ENCODE data around the gene CFAP221. TPM values are rescaled to one million over a fixed set of nuclear protein-coding genes. Genes with fewer than 3 reads are reported as not detected.

The CFAP221 gene
- total and polyA plus RNA-seq, 12 donors = 0.14 to 2.5 (median 1.4) TPM; not detected in 1

GRCh38 chr2:119525614-119526013, 18.6 kb upstream of the CFAP221 start:
- intact Hi-C loops (cut with DNase I) = loop anchor here in 1 of 10 donors (10.0 kb wide), 1 partner anchor 129 kb away; no protein-coding TSS in a partner anchor
- no peaks in the 10 kb centered on the region for H3K36me3 ChIP-seq
- peaks cover 8 to 67% (median 47%) of the 10 kb centered on the region in 7 donors for H3K27me3 ChIP-seq
- H3K4me1 ChIP-seq = peaks cover 0 to 9% (median 0%) of the 10 kb centered on the region in 9 donors
- H3K9me3 ChIP-seq = no peaks in the 10 kb centered on the region
- no peak overlapping the region for H3K4me3 ChIP-seq
- DNase-seq (no peak), ATAC-seq (no peak)
- no peak overlapping the region for H3K27ac ChIP-seq
- WGBS, 2 donors = 80 to 85% methylated on average over 4 of the region's 4 CpGs
- TF ChIP-seq CTCF (IDR thresholded peaks at IDR 0.05) = no peak

GRCh38 chr2:119527999-119528398, 16.2 kb upstream of the CFAP221 start:
- ATAC-seq (no peak), DNase-seq (no peak)
- H3K27me3 ChIP-seq = peaks cover 8 to 54% (median 30%) of the 10 kb centered on the region in 7 donors
- WGBS, 2 donors = 86 to 89% methylated on average over 2 of the region's 2 CpGs
- TF ChIP-seq CTCF (IDR thresholded peaks at IDR 0.05) = no peak
- H3K27ac ChIP-seq = no peak overlapping the region
- H3K36me3 ChIP-seq = no peaks in the 10 kb centered on the region
- H3K4me3 ChIP-seq = no peak overlapping the region
- peaks cover 0 to 18% (median 6%) of the 10 kb centered on the region in 11 donors for H3K9me3 ChIP-seq
- peaks cover 0 to 6% (median 0%) of the 10 kb centered on the region in 9 donors for H3K4me1 ChIP-seq
- intact Hi-C loops (cut with DNase I) = loop anchor here in 1 of 10 donors (10.0 kb wide), 1 partner anchor 127 kb away; no protein-coding TSS in a partner anchor

- H3K4me1 ChIP-seq = no peaks in the 10 kb centered on the region
- ATAC-seq (no peak), DNase-seq (no peak)
- peaks cover 0 to 24% (median 5%) of the 10 kb centered on the region in 7 donors for H3K27me3 ChIP-seq
- no peak for TF ChIP-seq CTCF (IDR thresholded peaks at IDR 0.05)
- H3K27ac ChIP-seq = no peak overlapping the region
- WGBS, 2 donors = 34 to 41% methylated on average over 3 of the region's 3 CpGs
- no peak overlapping the region for H3K4me3 ChIP-seq
- no peaks in the 10 kb centered on the region for H3K36me3 ChIP-seq
- intact Hi-C loops (cut with DNase I) = no loop called here
- H3K9me3 ChIP-seq = peaks cover 0 to 37% (median 19%) of the 10 kb centered on the region in 11 donors
Measured at GRCh38 chr2:119531292-119531691, 13.0 kb upstream of the CFAP221 start.

GRCh38 chr2:119533560-119533959, 10.7 kb upstream of the CFAP221 start:
- peaks cover 0 to 37% (median 19%) of the 10 kb centered on the region in 11 donors for H3K9me3 ChIP-seq
- no peak overlapping the region for H3K4me3 ChIP-seq
- DNase-seq (no peak), ATAC-seq (no peak)
- H3K27ac ChIP-seq = no peak overlapping the region
- H3K4me1 ChIP-seq = no peaks in the 10 kb centered on the region
- 78 to 80% methylated on average over 1 of the region's 1 CpG for whole genome bisulfite sequencing, 2 donors
- intact Hi-C loops (cut with DNase I) = no loop called here
- H3K36me3 ChIP-seq = no peaks in the 10 kb centered on the region
- no peak for TF ChIP-seq CTCF (IDR thresholded peaks at IDR 0.05)
- peaks cover 0 to 20% (median 0%) of the 10 kb centered on the region in 7 donors for H3K27me3 ChIP-seq

Data from heart right ventricle (tissue), 16 donors.